Measurements from ENCODE around the gene AOPEP.

AOPEP gene

DNA sequence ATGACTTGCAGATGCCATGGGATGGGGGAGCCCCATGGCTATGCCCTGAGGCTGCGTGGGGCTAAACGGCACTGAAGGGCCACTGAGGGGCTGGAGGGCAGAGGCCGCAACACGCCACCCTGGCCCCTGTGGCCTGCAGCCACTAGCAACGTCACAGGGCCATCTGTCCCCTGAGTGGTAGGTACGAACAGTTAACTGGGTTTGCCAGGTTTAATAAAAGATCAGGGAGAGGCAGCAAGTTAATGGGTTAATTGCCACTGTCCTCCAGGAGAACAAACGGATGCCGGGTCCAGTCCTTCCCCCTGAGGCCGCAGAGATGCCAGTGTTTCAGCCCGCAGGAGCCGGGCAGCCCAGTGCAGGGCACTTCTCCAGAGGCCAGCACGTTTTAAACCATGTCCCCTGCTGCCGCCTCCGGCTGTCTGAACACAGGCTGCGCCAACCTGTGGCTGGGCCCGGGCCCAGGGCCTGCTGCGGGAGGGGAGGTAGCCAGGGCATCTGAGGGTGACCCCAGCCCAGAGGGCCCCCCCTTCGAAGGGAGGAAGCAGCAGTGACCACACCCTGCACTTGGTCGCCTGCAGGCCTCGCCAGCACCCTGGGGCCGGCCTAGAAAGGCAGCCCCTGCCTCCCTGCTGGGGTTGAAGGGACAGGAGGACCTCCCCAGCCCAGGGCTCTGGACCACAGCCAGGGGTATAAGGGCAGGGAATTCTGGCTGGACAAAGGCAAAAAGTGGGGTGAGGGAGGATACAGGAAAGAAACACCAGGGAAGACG is 363.7 kb downstream of the AOPEP start:
- no peak for DNase-seq

DNA sequence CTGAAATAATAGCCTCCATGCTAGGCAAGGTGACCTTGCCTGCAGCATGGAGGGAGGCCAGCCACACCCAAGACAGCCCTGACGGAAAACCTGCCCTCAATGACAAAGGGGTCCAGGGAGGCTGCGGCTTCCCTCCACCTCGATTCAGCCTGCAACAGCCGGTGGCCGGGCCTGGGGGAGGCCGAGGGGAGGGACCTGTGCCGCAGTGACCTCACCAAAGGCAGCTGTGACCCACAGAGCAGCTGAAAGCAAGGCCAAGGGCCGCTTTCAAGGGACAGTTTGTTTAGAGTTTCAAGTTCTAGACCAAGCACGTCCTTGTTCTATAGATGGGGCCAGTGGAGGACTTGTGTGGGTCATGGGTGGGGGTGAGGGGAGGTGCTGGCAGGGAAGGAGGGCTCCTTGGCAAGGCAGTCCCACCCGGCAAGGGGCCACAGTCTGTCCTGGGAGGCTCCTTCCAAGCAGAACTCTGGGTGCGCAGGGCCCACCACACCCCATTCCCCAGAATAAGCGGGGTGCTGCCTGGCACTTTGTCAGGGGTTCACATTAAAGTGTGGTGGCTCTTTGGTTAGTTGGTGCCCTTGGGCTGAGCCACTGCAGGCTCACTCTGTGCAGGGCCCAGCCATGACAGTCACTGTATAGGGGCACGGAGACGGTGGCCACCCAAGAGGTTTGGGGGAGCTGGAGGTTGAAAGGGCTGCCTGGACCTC is 364.5 kb downstream of the AOPEP start:
- DNase-seq, result no peak

DNA sequence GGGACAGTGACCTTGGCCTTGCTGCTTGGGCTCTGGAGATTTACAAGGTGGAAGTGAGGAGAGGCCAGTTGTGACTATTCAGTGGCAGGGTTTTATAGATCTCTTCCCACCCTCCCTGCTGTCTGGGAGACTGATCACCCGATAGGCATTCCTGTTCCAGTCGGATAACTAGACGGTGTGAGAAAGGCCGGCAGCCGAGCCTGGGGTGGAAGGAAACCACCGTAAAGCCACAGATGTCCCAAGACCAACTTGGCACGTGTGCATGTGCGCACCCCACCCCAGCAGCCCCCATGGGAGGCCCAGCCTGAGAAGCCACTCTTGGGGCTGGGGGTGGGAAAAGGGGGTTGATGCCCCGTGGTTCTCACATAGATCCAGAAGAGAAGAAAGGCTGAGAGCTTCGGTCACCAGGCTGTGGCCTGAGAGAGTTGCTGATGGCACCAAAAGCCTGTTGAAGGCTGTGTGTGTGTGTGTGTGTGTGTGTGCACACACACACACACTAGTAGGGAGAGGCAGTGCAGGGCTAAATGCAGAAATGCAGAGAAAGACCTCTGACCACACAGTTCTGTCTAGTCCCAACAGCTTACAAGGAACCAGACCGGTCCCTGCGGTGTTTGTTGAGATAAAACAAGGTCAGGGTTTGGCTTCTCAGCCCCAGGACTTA is 365.2 kb downstream of the AOPEP start:
- no peak for DNase-seq

GRCh38 chr9:95092262-95093072 is 366.0 kb downstream of the AOPEP start:
- no peak for DNase-seq

- no peak for DNase-seq
These were observed 367.1 kb downstream of the AOPEP start for GRCh38 chr9:95093586-95093985.

GRCh38 chr9:95094002-95094401 is 367.5 kb downstream of the AOPEP start:
- no peak for DNase-seq

DNA sequence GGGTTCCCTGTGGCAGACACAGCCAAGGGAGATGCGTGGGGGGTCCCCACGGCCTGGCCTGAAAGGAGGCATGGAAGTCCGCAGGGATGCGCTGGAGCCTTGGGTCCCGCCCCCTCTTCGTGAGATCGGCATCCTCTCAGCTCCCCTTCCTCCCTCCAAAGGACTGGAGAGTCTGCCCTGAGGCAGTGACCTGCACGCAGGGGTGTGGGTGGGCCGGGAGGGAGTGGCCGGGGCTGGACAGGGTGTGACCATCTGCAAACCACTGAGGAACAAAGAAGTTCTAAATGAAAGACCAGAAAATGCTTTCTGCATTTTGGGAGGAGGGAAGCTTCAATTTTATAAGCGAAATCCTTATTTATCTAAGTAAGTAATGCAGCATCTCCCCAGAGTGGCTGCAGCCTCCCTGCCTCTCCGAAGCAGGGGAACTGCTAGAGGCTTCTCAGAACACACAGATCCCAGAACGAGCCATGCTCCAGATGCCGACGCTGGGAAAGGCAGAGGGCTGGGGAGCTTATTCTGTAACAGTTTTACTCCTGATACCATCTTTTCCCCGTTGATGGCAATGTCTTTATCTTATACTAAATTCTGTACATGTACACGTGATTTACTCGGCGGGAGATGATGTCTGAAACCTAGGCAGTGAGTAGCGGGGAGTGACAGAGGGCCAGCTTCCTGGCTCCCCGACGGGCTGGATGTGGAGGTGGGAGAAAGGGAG is 369.3 kb downstream of the AOPEP start:
- no peak for DNase-seq

DNA sequence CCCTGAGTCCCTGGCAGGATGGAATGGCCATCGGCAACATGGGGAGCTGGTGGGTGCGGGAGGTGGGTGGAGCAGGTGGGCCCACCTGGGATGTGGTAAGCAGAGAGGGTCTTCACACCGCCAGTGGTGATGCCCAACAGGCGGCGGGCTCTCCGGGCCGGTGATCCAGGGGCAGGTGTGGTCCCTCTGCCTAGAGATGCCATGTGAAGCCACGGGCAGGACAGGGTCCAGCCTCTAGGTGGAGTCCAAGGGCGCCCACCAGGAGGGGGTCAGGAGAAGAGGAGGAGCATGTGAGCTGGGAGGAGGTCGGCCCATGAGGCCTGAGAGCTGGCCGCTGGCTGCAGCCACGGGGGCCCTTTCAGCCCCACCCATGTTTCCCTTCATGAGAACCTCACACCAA is 369.9 kb downstream of the AOPEP start:
- DNase-seq, result no peak

DNA sequence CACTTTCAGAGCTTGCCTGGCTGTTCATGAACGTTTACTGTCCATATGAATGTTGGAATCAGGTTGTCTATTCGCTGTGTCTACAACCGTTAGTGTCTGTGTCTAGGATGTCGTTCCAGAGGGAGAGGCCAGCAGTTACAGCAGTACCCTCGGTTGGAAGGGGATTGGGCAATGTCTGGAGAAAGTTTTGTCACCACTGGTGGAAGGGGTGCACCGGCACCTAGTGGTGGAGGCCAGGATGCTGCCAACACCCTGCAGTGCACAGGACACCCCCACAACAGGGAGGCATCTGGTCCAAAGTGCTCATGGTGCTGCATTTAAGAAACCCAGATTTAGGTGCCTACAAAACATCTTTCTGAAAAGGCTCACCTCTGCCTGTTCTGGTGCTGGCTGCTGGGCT is 370.3 kb downstream of the AOPEP start:
- DNase-seq, result no peak

DNA sequence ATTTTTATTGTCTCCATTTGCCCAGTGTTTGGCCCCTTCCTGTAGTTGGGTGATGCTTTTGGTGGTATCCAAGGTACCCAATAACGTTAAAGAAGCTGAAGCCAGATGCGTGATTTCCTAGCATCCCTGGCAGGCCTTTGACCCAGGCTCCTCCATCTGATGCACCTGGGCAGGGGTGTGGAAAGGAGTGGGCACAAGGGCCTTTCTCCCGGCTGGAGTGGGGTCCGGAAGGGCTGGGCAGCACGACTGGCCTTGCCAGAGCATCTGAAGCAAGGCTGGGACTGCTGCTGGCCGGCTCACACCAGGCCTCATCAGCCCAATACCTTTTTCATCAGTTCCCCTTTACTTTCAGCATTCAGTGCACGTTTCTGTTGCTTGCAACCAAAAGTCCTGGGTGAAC is 370.8 kb downstream of the AOPEP start:
- no peak for DNase-seq

DNA sequence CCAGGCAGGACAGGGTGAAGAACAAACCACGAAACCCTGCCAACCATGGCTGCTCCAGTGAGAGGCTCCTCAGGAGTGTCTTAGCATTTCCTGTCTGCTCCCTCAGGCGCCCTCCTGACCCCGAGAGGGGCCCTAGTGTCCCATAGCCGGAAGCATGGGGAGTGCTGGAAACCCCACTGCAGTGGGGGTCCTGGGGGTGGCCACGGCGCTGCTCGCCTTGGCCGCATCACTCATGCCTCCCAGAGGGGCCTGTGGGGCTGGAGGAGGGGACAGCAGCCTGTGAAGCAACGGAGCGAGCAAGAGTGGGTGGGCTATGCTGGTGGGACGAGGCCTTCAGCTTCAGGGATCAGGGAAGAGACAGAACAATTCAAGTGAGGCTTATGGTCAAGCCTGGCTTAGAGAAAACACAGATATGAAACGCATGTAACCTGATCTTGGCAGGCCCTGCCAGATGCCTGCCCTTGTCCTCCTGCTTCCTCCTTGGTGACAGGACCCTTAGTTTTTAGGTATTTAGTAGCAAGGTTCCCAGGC is 372.0 kb downstream of the AOPEP start:
- DNase-seq, result no peak

- DNase-seq, result no peak
These were observed 373.0 kb downstream of the AOPEP start for GRCh38 chr9:95099321-95100070.

GRCh38 chr9:95100071-95100627 is 373.6 kb downstream of the AOPEP start:
- no peak for DNase-seq

DNA sequence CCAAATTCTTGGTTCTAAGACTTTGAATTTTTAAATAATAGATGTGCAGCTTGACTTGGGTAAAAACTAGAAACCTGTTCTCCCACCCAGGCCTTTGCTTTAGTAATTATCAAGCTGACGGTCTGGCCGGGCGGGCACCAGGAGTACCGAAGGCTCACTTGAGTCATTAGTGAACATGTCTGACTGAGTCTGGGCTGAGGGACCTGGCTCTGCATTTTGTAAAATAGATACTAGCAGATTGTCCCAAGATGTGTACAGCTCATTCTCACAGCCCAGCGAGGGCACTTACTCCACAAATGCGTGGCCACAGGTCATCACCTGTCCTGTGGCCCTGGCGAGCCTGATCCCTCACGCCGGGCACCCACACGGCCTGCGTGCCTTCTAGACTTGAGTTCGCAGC is 374.8 kb downstream of the AOPEP start:
- DNase-seq, result no peak

DNA sequence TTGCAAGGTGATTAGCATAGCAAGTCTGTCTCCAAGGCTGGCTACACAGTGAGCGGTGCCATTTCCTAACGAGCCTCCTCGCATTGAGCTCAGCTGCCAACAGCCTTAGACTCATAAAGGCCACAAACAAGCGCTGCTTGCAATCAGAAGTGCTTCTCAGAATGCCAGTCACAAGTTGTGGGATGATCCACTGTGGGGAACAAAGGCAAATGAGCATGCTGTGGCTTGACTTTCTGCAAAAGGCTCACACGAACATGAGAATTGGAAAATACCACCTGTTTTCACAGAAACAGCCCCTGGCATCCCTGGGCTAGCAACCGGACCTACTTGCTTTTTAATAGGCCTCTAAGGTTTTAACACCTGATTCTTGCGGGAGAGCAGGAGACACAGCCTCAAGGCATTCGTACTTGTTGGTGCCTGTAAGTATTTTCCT is 375.5 kb downstream of the AOPEP start:
- DNase-seq, result no peak

DNA sequence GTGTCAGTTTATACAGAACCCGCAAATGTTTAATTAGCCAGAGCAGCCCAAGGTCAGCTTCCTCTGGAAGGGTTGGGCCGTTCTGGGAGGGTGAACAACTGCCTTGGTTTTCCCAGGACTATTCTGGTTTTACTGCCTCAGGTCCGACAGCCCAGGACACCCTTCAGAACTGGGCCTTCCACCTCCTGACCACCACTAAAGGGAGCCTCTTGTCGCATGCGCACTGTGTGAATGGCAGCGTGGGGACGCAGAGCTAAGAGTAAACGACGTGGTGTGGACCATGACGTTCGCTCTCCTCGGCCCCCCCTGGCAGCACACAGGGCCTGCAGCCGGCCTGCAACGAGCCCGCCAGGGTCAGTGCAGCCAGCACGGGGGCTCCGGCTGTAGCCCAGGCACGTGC is 376.1 kb downstream of the AOPEP start:
- DNase-seq, result no peak

DNA sequence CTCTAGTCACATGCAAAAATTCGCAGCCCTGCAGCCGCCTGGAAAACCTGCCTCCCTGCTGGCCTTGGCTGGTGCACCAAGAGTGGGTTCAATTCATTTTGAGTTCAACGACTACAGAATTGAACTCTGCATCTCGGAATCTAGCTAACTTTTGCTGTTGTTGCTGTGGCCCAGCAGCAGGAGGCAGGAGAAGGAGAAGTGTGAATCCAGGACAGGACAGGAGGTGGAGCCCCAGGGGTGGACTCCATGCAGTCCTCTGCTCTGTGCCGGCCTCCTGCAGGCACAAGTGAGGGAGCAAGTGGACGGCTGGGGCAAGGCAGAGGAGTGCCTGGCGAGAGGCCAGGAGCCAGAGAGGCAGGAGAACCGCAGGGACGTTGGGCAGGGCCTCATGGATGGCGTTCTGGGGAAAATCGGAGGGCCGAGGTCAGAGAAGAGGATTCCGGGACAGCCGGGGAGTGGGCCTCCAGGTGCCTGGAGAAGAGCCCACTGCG is 376.8 kb downstream of the AOPEP start:
- no peak for DNase-seq

- DNase-seq, result no peak
These were observed 377.5 kb downstream of the AOPEP start for GRCh38 chr9:95103871-95104580.

DNA sequence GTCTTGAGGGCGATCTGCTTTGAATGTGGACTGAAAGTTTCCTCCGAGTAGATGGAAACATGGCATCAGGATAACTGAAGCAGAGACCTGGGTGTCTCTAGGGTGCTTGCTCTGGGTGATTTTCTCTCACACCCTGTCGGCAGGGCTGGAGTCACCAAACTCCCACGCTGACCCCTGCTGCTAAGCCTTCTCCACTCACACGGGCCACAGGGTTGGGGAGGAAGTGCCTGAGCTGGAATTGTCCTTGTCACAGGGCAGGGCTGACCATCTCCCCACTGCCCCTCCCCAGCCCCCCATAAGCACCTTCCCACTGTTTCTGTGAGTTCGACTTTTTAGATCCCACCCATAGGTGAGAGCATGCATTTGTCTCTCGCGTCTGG is 378.1 kb downstream of the AOPEP start:
- no peak for DNase-seq

GRCh38 chr9:95104980-95105379 is 378.5 kb downstream of the AOPEP start:
- no peak for DNase-seq
